Activated CD8-positive, alpha-beta memory T cell treated with anti-CD3 and anti-CD28 coated beads, Interleukin-2, amount 50 U/mL, for 4 hours (primary cell): Measurements from ENCODE around the gene MAJIN.
"Not testable (repeated sequence)": the region's sequence is repeated elsewhere in the genome, so short reads cannot be mapped to it uniquely, and the experiment has no call there.

Experiments used
- DNase-seq: peaks from one replicate; pipeline ENCODE4 v3.0.0-alpha.2; 2020

Gene MAJIN

GRCh38 chr11:64990222-64990923, 18.5 kb upstream of the MAJIN start:
- DNase-seq = no peak

GRCh38 chr11:64989416-64989815, 17.5 kb upstream of the MAJIN start:
- no peak for DNase-seq

- DNase-seq = no peak
These were observed 16.3 kb upstream of the MAJIN start for GRCh38 chr11:64987998-64988854.

GRCh38 chr11:64983339-64983738, 11.4 kb upstream of the MAJIN start:
- DNase-seq = not testable (repeated sequence)

GRCh38 chr11:64976651-64977050, 4.7 kb upstream of the MAJIN start:
- DNase-seq = no peak

GRCh38 chr11:64974124-64974523, 2.2 kb upstream of the MAJIN start:
- DNase-seq = no peak

- DNase-seq = no peak
These were observed 1.2 kb downstream of the MAJIN start for GRCh38 chr11:64970731-64971151.

GRCh38 chr11:64969209-64969608, 2.7 kb downstream of the MAJIN start:
- no peak for DNase-seq

- no peak for DNase-seq
These were observed 4.5 kb downstream of the MAJIN start for GRCh38 chr11:64967375-64967774.

- DNase-seq = no peak
These were observed 8.8 kb downstream of the MAJIN start for GRCh38 chr11:64963072-64963631.

- no peak for DNase-seq
These were observed 11.2 kb downstream of the MAJIN start for GRCh38 chr11:64960719-64961118.

GRCh38 chr11:64959498-64959897, 12.4 kb downstream of the MAJIN start:
- DNase-seq = no peak

- no peak for DNase-seq
These were observed 17.7 kb downstream of the MAJIN start for GRCh38 chr11:64954201-64954600.

- DNase-seq = no peak
These were observed 20.4 kb downstream of the MAJIN start for GRCh38 chr11:64951529-64951928.

- DNase-seq = no peak
These were observed 24.6 kb downstream of the MAJIN start for GRCh38 chr11:64947208-64947814.

GRCh38 chr11:64936539-64936938, 35.4 kb downstream of the MAJIN start:
- no peak for DNase-seq

- no peak for DNase-seq
These were observed 36.4 kb downstream of the MAJIN start, which contains the start of gene GPHA2 for GRCh38 chr11:64935359-64936081. Gene GPHA2 (minus strand): TSS chr11:64935893. CDS start chr11:64935460, 433 bp downstream.

GRCh38 chr11:64934682-64935358, 37.1 kb downstream of the MAJIN start:
- DNase-seq = no peak

- no peak for DNase-seq
These were observed 37.8 kb downstream of the MAJIN start for GRCh38 chr11:64933935-64934681.

- no peak for DNase-seq
These were observed 38.5 kb downstream of the MAJIN start for GRCh38 chr11:64933213-64933934.

GRCh38 chr11:64932324-64932723, 39.6 kb downstream of the MAJIN start:
- no peak for DNase-seq
